ENCODE measurements around the gene MC1R.
A peak's percentile ranks its signal among the peaks of the same experiment; 100 is the strongest.
"Not testable (repeated sequence)": the region's sequence is repeated elsewhere in the genome, so short reads cannot be mapped to it uniquely, and the experiment has no call there.

MC1R gene

DNA sequence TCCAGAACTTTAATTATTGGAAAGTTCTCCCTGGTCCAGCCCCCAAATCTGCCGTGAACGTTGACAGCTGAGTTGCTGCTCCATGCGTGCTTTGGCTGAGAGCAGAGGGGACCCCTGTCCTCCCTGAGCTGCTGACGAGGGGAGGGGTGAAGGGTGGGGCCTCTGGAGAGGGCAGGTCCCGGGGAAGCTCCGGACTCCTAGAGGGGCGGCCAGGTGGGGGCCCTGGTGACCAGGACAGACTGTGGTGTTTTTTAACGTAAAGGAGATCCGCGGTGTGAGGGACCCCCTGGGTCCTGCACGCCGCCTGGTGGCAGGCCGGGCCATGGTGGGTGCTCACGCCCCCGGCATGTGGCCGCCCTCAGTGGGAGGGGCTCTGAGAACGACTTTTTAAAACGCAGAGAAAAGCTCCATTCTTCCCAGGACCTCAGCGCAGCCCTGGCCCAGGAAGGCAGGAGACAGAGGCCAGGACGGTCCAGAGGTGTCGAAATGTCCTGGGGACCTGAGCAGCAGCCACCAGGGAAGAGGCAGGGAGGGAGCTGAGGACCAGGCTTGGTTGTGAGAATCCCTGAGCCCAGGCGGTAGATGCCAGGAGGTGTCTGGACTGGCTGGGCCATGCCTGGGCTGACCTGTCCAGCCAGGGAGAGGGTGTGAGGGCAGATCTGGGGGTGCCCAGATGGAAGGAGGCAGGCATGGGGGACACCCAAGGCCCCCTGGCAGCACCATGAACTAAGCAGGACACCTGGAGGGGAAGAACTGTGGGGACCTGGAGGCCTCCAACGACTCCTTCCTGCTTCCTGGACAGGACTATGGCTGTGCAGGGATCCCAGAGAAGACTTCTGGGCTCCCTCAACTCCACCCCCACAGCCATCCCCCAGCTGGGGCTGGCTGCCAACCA is at the start of gene MC1R:
Gene MC1R (plus strand): TSS at position 410 of the 895 bp plus-strand sequence. CDS start 397 bp downstream, at position 807.
- DNase-seq = peak in 1 of 3 experiments; percentile 53

DNA sequence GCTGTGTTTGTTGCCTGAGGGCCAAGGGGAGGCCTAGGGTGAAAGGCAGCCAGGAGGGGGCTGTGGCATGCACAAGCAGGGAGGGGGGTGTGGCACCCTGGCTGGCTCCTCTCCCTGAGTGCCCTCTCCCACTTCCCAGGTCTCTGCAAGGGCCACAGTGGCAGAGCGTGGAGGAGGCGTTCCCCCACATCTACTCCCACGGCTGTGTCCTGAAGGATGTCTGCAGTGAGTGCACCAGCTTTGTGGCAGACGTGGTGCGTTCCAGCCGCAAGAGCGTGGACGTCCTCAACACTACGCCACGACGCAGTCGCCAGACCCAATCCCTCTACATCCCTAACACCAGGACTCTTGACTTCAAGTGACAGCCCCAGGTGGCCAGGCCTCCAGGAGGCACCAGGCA is 48.8 kb upstream of the MC1R start:
- no peak for DNase-seq

DNA sequence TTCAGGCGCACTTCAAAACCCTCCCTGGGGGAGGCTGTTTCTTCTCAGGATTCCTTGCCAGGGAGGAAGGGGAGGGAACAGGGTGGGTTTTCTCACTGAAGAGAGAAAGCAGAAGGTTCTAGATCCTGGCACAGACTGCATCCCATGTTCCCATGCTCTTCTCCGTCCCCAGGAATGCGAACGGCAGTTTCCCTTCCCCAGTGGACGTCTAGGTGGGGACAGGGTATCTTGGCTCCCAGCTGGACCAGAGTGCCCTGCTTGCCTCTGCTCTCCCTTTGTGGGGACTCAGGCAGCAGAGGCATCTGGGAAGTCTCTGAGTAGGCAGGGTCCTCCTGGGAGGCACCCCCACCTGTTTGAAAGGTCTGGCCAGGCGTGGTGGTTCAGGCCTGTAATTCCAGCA is 48.2 kb upstream of the MC1R start:
- no peak for DNase-seq

DNA sequence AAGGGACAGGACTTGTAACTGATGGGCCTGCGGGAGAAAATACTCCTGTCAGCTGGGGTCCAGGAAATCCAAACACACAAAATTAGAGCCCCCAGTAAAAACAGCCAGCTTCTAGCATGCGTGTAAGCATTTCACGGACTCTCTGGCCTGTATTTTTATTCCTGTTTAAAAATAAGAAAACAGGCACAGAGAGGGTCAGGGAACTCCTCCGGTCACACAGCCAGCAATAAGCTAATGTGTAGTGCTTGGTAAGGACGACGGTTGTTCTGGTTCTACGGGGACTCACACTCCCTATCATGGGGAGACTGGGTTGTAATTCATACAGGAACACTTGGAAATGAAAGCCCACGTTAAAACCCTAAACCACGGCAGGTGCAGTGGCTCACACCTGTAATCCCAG is 46.8 kb upstream of the MC1R start:
- no peak for DNase-seq

- DNase-seq = peak; percentile 72 to 92 (median 89)
Observed at GRCh38 chr16:89873109-89873971, 45.3 kb upstream of the MC1R start, which contains the start of gene TCF25. Gene TCF25 (plus strand): TSS chr16:89873592. CDS start chr16:89873668, 76 bp downstream.

GRCh38 chr16:89873972-89874689 is 44.5 kb upstream of the MC1R start:
- DNase-seq = peak; percentile 85 to 94 (median 86)

DNA sequence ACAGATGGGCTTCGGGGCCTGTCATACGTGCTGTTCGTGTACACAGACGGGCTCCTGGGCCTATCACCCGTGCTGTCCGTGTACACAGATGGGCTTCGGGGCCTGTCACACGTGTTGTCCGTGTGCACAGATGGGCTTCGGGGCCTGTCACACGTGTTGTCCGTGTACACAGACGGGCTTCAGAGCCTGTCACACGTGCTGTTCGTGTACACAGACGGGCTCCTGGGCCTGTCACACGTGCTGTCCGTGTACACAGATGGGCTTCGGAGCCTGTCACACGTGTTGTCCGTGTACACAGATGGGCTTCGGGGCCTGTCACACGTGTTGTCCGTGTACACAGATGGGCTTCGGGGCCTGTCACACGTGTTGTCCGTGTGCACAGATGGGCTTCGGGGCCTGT is 39.5 kb upstream of the MC1R start:
- DNase-seq = not testable (repeated sequence)

GRCh38 chr16:89880477-89881367 is 37.9 kb upstream of the MC1R start:
- peak in 1 of 3 experiments; percentile 75 for DNase-seq

- peak in 1 of 3 experiments; percentile 58 for DNase-seq
Observed at GRCh38 chr16:89881368-89881730, 37.3 kb upstream of the MC1R start.

GRCh38 chr16:89883346-89884040 is 35.2 kb upstream of the MC1R start:
- DNase-seq = no peak

GRCh38 chr16:89884041-89884421 is 34.6 kb upstream of the MC1R start:
- no peak for DNase-seq

- DNase-seq = no peak
Observed at GRCh38 chr16:89887243-89887642, 31.4 kb upstream of the MC1R start.

GRCh38 chr16:89890200-89890599 is 28.5 kb upstream of the MC1R start:
- no peak for DNase-seq

DNA sequence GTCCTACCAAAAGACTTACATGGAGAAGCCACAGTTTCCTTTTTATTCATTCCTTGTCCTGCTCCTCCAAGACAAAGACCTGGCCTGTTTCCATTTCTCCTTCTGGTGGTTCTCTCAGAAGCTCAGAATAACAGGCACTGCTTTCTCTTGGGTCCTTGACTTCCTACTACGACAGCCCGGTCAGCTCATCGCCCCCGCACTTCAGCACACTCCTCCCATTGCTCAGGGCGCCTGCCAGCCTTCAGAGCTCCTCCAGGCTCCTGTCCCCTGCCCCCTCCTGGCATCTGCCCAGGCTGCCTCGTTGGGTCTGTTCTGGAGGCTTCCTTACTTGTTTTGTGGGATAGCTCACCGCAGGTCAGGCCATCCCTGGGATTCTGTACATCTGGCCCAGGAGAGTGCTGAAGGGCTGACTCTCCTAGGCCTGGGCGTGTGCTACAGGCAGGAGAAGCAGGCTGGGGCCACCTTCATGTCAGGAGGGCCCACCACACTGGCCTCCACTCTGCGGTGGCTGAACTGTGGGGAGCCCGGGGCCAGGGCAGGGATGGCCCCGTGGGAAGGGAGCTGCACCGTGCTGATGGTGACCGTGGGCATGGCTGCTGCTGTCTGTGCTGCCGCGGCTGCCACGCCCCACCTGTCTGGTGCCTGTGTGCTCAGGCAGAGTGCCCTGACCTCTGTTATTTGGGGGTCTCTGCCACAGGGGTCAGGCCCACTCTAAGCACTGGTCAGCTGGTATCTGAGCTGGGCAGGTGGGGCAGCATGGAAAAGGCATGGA is 27.6 kb upstream of the MC1R start:
- no peak for DNase-seq

- DNase-seq = no peak
Observed at GRCh38 chr16:89892055-89892630, 26.5 kb upstream of the MC1R start.

GRCh38 chr16:89892635-89893034 is 26.0 kb upstream of the MC1R start:
- DNase-seq = no peak

DNA sequence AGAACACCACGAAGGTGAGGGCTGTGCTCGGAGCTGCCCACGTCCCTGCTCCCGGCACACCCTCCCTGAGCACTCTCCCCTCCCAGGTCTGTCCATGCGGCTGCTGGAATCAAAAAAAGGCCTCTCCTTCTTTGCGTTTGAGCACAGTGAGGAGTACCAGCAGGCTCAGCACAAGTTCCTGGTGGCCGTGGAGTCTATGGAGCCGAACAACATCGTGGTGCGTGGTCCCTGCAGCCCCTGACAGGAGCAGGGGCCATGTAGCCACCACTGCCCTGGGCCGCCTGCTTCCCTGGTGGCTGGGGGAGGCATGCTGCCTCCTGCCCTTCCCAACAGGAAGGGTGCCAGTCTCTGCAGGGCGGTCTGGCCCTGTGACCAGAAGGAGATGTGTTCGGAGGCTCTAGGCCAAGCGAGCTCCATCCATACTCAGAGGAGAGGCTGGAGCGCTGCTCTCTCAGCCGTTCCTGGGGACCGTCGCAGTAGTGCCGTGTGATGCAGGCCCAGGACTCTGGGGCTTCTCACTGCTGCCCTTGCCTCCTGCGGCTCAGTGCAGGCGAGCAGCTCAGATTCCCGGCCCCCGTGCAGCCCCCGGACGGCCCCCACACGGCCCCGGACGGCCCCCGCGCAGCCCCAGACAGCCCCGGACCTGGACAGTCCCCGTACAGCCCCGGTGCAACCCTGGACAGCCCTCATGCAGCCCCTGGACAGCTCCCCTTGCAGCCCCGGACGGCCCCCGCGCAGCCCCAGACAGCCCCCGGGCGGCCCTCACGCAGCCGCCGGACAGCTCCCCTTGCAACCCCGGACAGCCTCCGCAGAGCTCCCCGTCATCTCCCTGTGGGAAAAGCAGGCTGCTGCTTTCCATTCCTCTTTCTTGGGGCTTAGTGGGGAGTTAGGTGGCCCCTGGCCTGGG is 24.8 kb upstream of the MC1R start:
- no peak for DNase-seq

- DNase-seq = no peak
Observed at GRCh38 chr16:89895482-89896250, 23.0 kb upstream of the MC1R start.
